Left lung (tissue), 10 donors: ENCODE data around the gene SIX3. TPM values are rescaled to one million over a fixed set of nuclear protein-coding genes. Genes with fewer than 3 reads are reported as not detected.
A peak's percentile ranks its signal among the peaks of the same experiment; 100 is the strongest.

Experiments
- ATAC-seq: fragments of 200-7000 bp; cut with Tn5 transposase; one replicate; pipeline ENCODE4 v1.9.1; 2020; ENCODE audit warnings: moderate library complexity
- DNase-seq, 4 donors: peaks; one replicate each; pipeline ENCODE4 v3.0.0-alpha.2; 2013 to 2020
- H3K27ac ChIP-seq, 2 donors: fragments of 200-600 bp; sonication (generic) in 1 of 2; one replicate each; pipeline versions ENCODE4 v1.5.0 to v1.8.0; 2020 to 2021
- H3K27me3 ChIP-seq, 2 donors: fragments of 200-600 bp; sonication (generic) in 1 of 2; one replicate each; pipeline versions ENCODE4 v1.5.0 to v1.8.0; 2020 to 2021
- H3K36me3 ChIP-seq, 2 donors: fragments of 200-600 bp; sonication (generic) in 1 of 2; one replicate each; pipeline versions ENCODE4 v1.5.0 to v1.8.0; 2020 to 2021
- H3K4me1 ChIP-seq, 2 donors: fragments of 200-600 bp; one replicate each; pipeline ENCODE4 v1.8.0; 2021
- H3K4me3 ChIP-seq, 2 donors: fragments of 200-600 bp; sonication (generic) in 1 of 2; one replicate each; pipeline versions ENCODE4 v1.5.0 to v1.8.0; 2020 to 2021; ENCODE audit warnings: mild to moderate bottlenecking in 1 of 2
- H3K9me3 ChIP-seq, 2 donors: fragments of 200-600 bp; sonication (generic) in 1 of 2; one replicate each; pipeline versions ENCODE4 v1.5.0 to v1.8.0; 2020 to 2021
- CTCF ChIP-seq, 2 donors: fragments of 200-600 bp; sonication (generic) in 1 of 2; IDR thresholded peaks; one replicate each; pipeline versions ENCODE4 v1.5.0 to v1.8.0; 2021; ENCODE audit warnings: antibody characterized with exemption in 2 of 2
- intact Hi-C, 2 donors: fragments of 100-400 bp; cut with DNase I; formaldehyde crosslinking; loops; one replicate each; pipeline versions ENCODE4 v1.11.2 to v1.14.2; 2022
- polyA plus RNA-seq, 6 donors: library from polyadenylated mRNA; unstranded; fragments of 120-200 nt; gene quantifications; one replicate each; pipeline ENCODE4 v1.2.1, GENCODE V29; 2013; ENCODE audit not compliant: insufficient read length in 6 of 6
- total RNA-seq, 2 donors: library from RNA; stranded (reverse); fragmentation: NEBNext Ultra II Directional; extraction: Animal tissue kit (Norgen Biotek cat#: 25700); gene quantifications; one replicate each; pipeline ENCODE4 v1.2.1, GENCODE V29; 2021
- donor health status: DM: no; HTN: yes; CAD: no.
- donor health status: DM: no; HTN: no; CAD: no.

The SIX3 gene
- total and polyA plus RNA-seq, 8 donors = not detected

- peaks cover 58 to 99% of the 10 kb centered on the region in 2 donors for H3K27me3 ChIP-seq
- no peaks in the 10 kb centered on the region for H3K36me3 ChIP-seq
- ATAC-seq = peak; percentile 79
- no peak overlapping the region for H3K27ac ChIP-seq
- intact Hi-C loops = loop anchor here in 1 of 2 donors (10.0 kb wide), 2 partner anchors 477 to 557 kb away; no protein-coding TSS in a partner anchor
- no peaks in the 10 kb centered on the region for H3K9me3 ChIP-seq
- peak overlapping the region in 1 of 2 donors; percentile 11 for H3K4me3 ChIP-seq
- H3K4me1 ChIP-seq = peaks cover 16 to 30% of the 10 kb centered on the region in 2 donors
- DNase-seq = peak in 1 of 4 donors; percentile 73
- TF ChIP-seq CTCF (IDR thresholded peaks at IDR 0.05) = peak; percentile 28 to 49
Measured at GRCh38 chr2:44952143-44952805, 10.8 kb downstream of the SIX3 start.

- Histone ChIP-seq H3K27ac (no peak overlapping the region), H3K4me1 (peaks cover 16 to 30% of the 10 kb centered on the region in 2 donors), H3K9me3 (no peaks in the 10 kb centered on the region), H3K4me3 (peak overlapping the region in 1 of 2 donors; percentile 11), H3K36me3 (no peaks in the 10 kb centered on the region), H3K27me3 (peaks cover 58 to 99% of the 10 kb centered on the region in 2 donors)
- DNase-seq = no peak
- intact Hi-C loops = loop anchor here in 1 of 2 donors (10.0 kb wide), 2 partner anchors 478 to 558 kb away; no protein-coding TSS in a partner anchor
- ATAC-seq = no peak
- TF ChIP-seq CTCF (IDR thresholded peaks at IDR 0.05) = no peak
Measured at GRCh38 chr2:44952806-44953498, 11.4 kb downstream of the SIX3 start.

- H3K4me3 ChIP-seq = no peak overlapping the region
- H3K27me3 ChIP-seq = peaks cover 57 to 99% of the 10 kb centered on the region in 2 donors
- TF ChIP-seq CTCF (IDR thresholded peaks at IDR 0.05) = no peak
- H3K36me3 ChIP-seq = no peaks in the 10 kb centered on the region
- H3K4me1 ChIP-seq = peaks cover 16 to 30% of the 10 kb centered on the region in 2 donors
- no peaks in the 10 kb centered on the region for H3K9me3 ChIP-seq
- no peak overlapping the region for H3K27ac ChIP-seq
- intact Hi-C loops = loop anchor here in 1 of 2 donors (10.0 kb wide), 2 partner anchors 479 to 559 kb away; no protein-coding TSS in a partner anchor
- ATAC-seq = no peak
- DNase-seq = no peak
Measured at GRCh38 chr2:44953499-44953883, 12.0 kb downstream of the SIX3 start.

DNA sequence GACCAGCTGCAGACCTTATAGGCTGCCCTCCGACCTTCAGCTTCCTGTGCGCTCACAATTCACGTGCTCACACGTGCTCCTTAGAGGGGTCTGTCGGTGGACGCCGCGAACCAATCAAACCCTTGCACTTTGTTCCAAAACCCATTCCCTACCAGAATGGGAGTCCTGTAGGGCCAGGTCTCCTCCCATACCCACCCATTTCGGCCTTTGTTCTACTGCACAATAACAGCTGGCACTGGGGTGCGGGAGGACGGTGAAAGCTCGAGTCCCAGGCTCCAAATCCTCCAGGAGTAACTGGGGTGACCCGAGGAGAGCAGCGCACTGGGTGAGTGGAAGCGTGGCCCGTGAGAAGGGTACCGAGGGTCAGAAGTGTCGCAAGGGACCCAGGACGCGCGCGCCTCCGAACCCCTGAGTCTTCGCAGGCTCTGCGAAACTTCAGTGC, 13.0 kb downstream of the SIX3 start:
- Histone ChIP-seq H3K27ac (no peak overlapping the region), H3K4me3 (no peak overlapping the region), H3K4me1 (peaks cover 16 to 30% of the 10 kb centered on the region in 2 donors), H3K27me3 (peaks cover 48 to 96% of the 10 kb centered on the region in 2 donors), H3K36me3 (no peaks in the 10 kb centered on the region), H3K9me3 (no peaks in the 10 kb centered on the region)
- intact Hi-C loops = loop anchor here in 1 of 2 donors (10.0 kb wide), 2 partner anchors 480 to 560 kb away; no protein-coding TSS in a partner anchor
- no peak for TF ChIP-seq CTCF (IDR thresholded peaks at IDR 0.05)
- ATAC-seq (no peak), DNase-seq (no peak)
